Dendritic cell treated with granulocyte-macrophage colony-stimulating factor and Interleukin-4, amounts not matched to agents 40 ng/mL and 50 ng/mL, for 4 days (primary cell): ENCODE measurements around the gene BBS2.

ENCODE experiments used
- H3K27ac Mint-ChIP-seq: one replicate; pipeline ENCODE4 v1.8.0; 2022; ENCODE audit warnings: mild to moderate bottlenecking, mixed read lengths
- H3K27me3 Mint-ChIP-seq: one replicate; pipeline ENCODE4 v1.8.0; 2022; ENCODE audit warnings: mild to moderate bottlenecking, mixed read lengths
- H3K36me3 Mint-ChIP-seq: one replicate; pipeline ENCODE4 v1.8.0; 2022; ENCODE audit warnings: low read depth, mixed read lengths
- H3K4me1 Mint-ChIP-seq: one replicate; pipeline ENCODE4 v1.8.0; 2022; ENCODE audit warnings: low read depth, mixed read lengths
- H3K4me3 Mint-ChIP-seq: one replicate; pipeline ENCODE4 v1.8.0; 2022; ENCODE audit warnings: mild to moderate bottlenecking, moderate library complexity, mixed read lengths
- H3K9me3 Mint-ChIP-seq: one replicate; pipeline ENCODE4 v1.8.0; 2022; ENCODE audit warnings: mixed read lengths
- intact Hi-C: fragments of 100-400 bp; cut with micrococcal nuclease; formaldehyde crosslinking; loops from one replicate; pipeline ENCODE4 v1.15.0; 2022

The BBS2 gene

DNA sequence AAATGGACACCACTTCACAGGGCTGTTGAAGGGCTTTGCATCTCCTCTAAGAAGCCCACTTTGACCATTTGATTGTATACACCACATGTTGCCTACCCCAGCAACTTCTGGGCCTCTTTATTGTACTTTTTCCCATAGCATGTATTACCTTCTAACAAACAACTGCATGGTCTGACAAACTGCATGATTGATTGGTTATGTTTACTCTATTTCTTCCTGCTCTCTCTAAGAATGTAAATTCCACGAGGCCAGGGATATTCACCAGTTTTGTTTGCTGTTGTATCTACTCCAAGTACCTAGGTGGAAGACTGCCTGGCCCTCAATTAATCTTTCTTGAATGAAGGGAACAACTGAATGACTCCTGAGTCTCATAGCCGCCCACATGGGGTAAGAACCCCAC lies 22.2 kb upstream of the BBS2 start:
- Mint-ChIP-seq H3K4me1 (peaks cover 19% of the 10 kb centered on the region), H3K4me3 (no peak overlapping the region), H3K36me3 (no peaks in the 10 kb centered on the region), H3K27me3 (peaks cover 22% of the 10 kb centered on the region), H3K27ac (no peak overlapping the region), H3K9me3 (no peaks in the 10 kb centered on the region)
- intact Hi-C loops, result no loop called here

DNA sequence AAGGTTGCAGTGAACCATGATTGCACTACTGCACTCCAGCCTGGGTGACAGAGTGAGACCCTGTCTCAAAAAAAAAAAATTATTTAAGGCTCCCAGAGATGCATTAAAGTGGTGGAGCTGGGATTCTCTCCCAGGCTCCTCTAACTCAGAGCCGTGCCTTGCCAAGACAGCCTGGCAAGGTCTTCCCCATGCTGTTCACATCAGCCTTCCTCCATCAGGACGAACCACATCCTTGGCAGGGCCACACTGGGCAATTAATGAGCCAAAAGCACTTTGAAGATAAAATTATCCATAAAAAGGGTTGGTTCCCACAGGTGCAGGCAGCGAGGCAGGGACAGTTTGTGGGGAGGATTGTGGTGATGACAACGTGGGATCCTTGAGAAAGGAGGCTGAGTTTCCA lies 19.8 kb upstream of the BBS2 start:
- H3K9me3 Mint-ChIP-seq, result no peaks in the 10 kb centered on the region
- H3K4me3 Mint-ChIP-seq, result no peak overlapping the region
- H3K27me3 Mint-ChIP-seq, result peaks cover 18% of the 10 kb centered on the region
- intact Hi-C loops, result no loop called here
- H3K4me1 Mint-ChIP-seq, result peaks cover 19% of the 10 kb centered on the region
- H3K27ac Mint-ChIP-seq, result no peak overlapping the region
- no peaks in the 10 kb centered on the region for H3K36me3 Mint-ChIP-seq

DNA sequence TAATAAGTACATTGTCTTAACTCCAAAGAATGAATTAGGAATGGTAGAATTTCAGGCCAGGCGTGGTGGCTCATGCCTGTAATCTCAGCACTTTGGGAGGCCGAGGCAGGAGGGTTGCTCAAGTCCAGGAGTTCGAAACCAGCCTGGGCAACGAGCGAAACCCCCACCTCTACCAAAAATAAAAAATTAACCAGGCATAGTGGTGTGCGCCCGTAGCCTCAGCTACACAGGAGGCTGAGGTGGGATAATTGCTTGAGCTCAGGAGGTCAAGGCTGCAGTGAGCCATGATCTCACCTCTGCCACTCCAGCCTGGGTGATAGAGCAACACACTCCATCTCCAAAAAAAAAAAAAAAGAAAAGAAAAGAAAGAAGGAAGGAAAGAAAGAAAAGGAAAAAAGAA lies 18.5 kb upstream of the BBS2 start:
- Mint-ChIP-seq H3K36me3 (no peaks in the 10 kb centered on the region), H3K27ac (no peak overlapping the region), H3K9me3 (no peaks in the 10 kb centered on the region), H3K27me3 (peaks cover 21% of the 10 kb centered on the region), H3K4me1 (peaks cover 19% of the 10 kb centered on the region), H3K4me3 (no peak overlapping the region)
- intact Hi-C loops, result no loop called here

DNA sequence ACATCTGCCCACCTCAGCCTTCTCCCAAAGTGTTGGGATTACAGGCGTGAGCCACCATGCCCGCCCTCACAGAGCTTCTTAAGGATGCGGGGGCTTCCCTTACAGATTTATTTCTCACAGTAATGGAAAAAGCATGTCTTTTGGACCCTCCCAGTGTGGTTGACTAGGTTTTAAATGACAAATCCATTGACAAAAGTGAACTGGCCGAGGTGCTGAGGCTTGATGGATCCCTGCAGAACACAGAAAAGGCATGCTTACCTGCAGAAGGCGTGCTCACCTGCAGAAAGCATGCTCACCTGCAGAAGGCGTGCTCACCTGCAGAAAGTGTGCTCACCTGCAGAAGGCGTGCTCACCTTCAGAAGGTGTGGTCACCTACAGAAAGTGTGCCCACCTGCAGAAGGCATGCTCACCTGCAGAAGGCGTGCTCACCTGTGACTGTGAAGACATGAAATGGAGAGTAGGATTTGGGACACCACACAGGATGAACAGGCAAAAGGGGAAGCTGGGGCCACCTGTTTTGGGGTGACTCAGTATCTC lies 15.1 kb upstream of the BBS2 start:
- no peaks in the 10 kb centered on the region for H3K9me3 Mint-ChIP-seq
- no peak overlapping the region for H3K27ac Mint-ChIP-seq
- H3K36me3 Mint-ChIP-seq, result no peaks in the 10 kb centered on the region
- intact Hi-C loops, result no loop called here
- peaks cover 3% of the 10 kb centered on the region for H3K4me1 Mint-ChIP-seq
- H3K4me3 Mint-ChIP-seq, result no peak overlapping the region
- peaks cover 17% of the 10 kb centered on the region for H3K27me3 Mint-ChIP-seq

DNA sequence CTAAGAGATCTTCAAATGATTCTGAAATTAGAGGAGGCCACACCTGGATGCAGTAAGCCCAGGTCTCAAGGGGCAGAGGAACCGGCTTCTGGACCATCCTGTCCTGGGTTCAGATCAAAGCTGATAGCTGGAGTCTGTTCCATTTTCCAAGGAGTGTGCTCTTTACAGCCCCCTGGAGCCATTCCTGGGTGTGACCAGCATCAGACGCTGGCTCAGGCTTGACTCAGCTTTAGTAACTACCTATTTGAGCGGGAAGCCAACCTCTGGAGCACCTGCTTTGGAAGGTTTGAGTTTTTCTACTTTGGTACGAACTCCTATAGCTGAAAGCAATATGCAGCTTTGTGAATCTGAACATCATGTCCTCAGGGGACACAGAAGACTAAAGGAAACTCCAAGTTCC lies 12.9 kb upstream of the BBS2 start:
- no peak overlapping the region for H3K4me3 Mint-ChIP-seq
- H3K27me3 Mint-ChIP-seq, result peaks cover 15% of the 10 kb centered on the region
- no peaks in the 10 kb centered on the region for H3K4me1 Mint-ChIP-seq
- intact Hi-C loops, result no loop called here
- H3K36me3 Mint-ChIP-seq, result no peaks in the 10 kb centered on the region
- H3K27ac Mint-ChIP-seq, result no peak overlapping the region
- H3K9me3 Mint-ChIP-seq, result no peaks in the 10 kb centered on the region

DNA sequence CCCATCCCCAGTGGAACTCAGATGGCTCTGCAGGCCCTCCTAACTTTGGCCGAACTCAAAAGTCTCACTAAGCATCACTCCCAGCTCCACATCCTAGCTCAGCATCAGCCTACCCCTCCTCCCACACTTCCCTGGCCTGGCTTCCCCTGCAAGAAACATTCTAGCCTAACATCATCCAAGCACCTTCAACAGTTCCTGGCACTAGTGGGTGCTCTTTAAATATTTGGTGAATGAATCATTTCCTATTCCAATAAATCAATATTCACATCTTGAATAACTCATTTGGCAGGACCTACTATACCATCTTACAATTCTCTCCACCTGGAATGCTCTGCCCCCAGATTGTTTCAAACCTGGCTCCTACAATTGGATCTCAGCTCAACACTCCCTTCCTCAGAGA lies 11.0 kb upstream of the BBS2 start:
- intact Hi-C loops, result no loop called here
- Mint-ChIP-seq H3K4me3 (no peak overlapping the region), H3K27me3 (peaks cover 19% of the 10 kb centered on the region), H3K27ac (no peak overlapping the region), H3K36me3 (no peaks in the 10 kb centered on the region), H3K9me3 (no peaks in the 10 kb centered on the region), H3K4me1 (no peaks in the 10 kb centered on the region)

DNA sequence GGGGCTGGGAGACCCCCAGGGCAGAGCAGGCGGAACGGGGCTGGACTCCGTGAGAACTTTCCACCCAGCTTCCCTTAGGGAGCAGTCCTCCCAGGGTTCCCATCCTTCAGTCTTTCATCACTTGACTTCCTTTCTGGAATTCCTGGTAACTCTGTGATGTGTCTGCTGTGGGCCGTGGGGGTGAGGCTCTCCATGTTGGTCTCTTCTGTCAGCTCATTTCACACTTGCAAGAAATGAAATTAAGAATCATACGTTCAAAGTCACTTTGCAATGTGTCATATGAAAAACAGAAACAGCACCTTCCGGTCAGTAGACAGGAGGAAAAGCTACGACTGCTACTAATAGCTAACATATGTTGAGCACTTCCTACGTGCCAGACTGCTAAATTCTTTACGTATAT lies 5.4 kb upstream of the BBS2 start:
- Mint-ChIP-seq H3K27ac (no peak overlapping the region), H3K9me3 (no peaks in the 10 kb centered on the region)

DNA sequence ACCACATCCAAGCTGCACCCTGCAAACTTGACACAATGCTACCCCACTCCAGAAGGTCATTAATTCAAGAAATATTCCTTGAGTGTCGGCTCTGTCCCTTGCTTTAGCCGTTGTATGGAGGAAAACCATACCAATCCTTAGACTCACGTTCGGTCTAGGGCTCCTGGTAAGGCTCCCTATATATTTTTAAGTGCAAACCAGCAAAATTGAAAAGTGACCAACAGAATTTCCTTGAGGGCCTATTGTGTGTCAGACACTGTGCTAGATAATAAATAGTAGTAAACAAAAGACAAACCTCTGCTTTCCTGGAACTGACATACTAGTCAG lies 390 bp upstream of the BBS2 start:
- Mint-ChIP-seq H3K9me3 (no peaks in the 10 kb centered on the region), H3K27ac (peak overlapping the region; percentile 84), H3K4me1 (peaks cover 16% of the 10 kb centered on the region), H3K36me3 (peaks cover 6% of the 10 kb centered on the region), H3K4me3 (peak overlapping the region; percentile 86), H3K27me3 (peaks cover 2% of the 10 kb centered on the region)
- intact Hi-C loops, result no loop called here

More for the DNA sequence above, 5.4 kb upstream of the BBS2 start:
- intact Hi-C loops, result no loop called here
- H3K4me1 Mint-ChIP-seq, result peaks cover 6% of the 10 kb centered on the region
- no peak overlapping the region for H3K4me3 Mint-ChIP-seq
- H3K36me3 Mint-ChIP-seq, result no peaks in the 10 kb centered on the region
- peaks cover 12% of the 10 kb centered on the region for H3K27me3 Mint-ChIP-seq

DNA sequence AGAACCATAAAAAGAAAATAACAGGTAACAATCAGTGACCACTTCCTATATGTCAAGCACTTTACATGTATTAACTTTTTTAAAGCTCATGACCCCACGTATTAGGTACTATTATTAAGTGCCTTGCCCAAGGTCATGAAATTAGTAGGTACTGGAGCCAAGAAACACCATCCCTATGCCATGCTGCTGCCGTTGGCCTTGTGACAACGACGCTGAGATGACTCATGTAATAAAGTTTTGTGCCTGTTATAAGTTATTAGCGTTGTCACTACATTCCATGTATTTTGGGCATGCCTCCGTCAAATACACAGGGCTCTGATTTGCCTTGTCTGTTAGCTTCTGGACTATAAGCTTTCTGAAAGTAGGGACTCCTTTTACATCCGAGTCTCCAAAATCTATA lies 1.4 kb downstream of the BBS2 start:
- Mint-ChIP-seq H3K9me3 (no peaks in the 10 kb centered on the region), H3K27ac (no peak overlapping the region)

DNA sequence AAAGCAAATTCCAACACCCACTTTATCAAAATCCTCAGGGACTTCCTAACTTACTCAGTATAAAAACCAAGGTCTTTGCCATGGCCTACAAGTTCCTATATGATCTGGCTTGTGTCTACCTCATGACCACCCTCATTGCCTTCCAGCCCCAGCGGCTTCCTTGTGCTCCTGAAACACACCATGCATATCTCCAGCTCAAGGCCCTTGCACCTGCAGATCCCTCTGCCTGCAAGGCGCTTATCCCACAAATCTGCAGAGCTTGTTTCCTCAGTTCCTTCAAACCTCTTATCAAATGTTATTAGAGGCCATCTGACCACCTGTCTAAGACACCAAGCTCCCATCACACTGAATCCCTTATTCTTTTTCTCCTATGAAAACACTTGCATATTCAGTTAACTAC lies 2.6 kb downstream of the BBS2 start:
- Mint-ChIP-seq H3K9me3 (no peaks in the 10 kb centered on the region), H3K36me3 (peaks cover 6% of the 10 kb centered on the region), H3K4me1 (peaks cover 28% of the 10 kb centered on the region), H3K27me3 (peaks cover 2% of the 10 kb centered on the region), H3K27ac (no peak overlapping the region), H3K4me3 (no peak overlapping the region)
- intact Hi-C loops, result no loop called here

More for the DNA sequence above, 1.4 kb downstream of the BBS2 start:
- Mint-ChIP-seq H3K4me3 (no peak overlapping the region), H3K27me3 (peaks cover 2% of the 10 kb centered on the region), H3K36me3 (peaks cover 6% of the 10 kb centered on the region), H3K4me1 (peaks cover 20% of the 10 kb centered on the region)
- intact Hi-C loops, result no loop called here

DNA sequence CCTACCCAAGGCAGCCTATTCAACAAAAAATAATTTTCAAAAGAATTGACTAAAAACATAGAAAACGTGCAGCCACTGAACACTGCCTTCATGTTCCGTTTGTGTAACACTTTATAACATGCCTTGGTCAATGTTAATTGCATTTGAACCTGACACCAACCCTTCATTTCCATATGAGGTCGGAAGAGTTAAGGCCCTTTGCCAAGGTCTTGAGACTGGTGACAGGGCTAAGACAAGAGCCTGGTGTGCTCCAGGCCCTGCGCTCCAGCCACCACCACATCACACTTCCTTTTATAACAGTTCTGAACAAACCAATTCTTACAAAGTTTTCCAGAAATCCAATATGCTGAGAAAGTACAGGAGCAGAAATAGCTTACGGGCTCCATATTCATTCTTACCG lies 4.2 kb downstream of the BBS2 start:
- peaks cover 26% of the 10 kb centered on the region for H3K4me1 Mint-ChIP-seq
- peaks cover under 1% of the 10 kb centered on the region for H3K27me3 Mint-ChIP-seq
- intact Hi-C loops, result no loop called here
- H3K36me3 Mint-ChIP-seq, result peaks cover 10% of the 10 kb centered on the region
- H3K9me3 Mint-ChIP-seq, result no peaks in the 10 kb centered on the region
- H3K27ac Mint-ChIP-seq, result no peak overlapping the region
- no peak overlapping the region for H3K4me3 Mint-ChIP-seq

DNA sequence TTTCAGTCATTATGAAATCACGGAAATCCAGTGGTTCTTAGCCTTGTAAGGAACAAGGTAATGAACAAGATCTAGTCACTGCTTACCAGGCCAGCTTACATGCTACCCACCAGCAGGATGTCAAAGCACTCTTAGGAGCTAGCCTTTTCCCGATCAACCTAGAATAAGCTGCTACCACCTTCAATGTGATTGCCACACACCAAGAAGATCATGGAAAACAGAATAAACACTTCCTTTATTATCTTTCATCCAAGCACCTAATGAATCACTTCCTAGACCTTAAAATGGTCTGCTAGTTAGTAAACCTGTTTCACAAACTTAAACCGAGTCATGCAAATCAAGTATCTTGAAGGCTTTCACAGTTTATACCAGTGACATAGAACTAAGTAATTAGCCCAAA lies 5.0 kb downstream of the BBS2 start:
- H3K36me3 Mint-ChIP-seq, result peaks cover 16% of the 10 kb centered on the region
- no peak overlapping the region for H3K4me3 Mint-ChIP-seq
- H3K4me1 Mint-ChIP-seq, result peaks cover 18% of the 10 kb centered on the region
- no peaks in the 10 kb centered on the region for H3K9me3 Mint-ChIP-seq
- no peaks in the 10 kb centered on the region for H3K27me3 Mint-ChIP-seq
- H3K27ac Mint-ChIP-seq, result no peak overlapping the region
- intact Hi-C loops, result loop anchor here (1.0 to 5.0 kb wide), 2 partner anchors 85 to 187 kb away; no protein-coding TSS in a partner anchor

DNA sequence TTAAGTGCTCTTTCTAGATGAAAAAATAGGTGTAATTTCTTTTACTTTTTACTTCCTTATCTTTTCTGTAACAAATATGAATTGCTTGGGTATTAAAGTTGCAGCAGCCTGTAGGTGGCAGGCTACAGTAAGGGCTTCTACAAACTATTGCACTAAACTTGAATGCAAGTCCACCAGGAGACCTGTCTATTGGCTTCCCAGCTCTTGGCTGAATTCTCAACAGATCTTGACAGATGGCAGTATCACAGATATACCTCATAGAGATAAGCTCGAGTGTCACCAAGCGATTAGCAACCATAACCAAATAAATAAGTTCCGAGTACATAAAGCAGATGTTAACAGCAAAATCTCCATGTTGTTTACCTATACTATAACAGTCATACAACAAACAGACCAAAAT lies 5.9 kb downstream of the BBS2 start:
- Mint-ChIP-seq H3K4me3 (no peak overlapping the region), H3K4me1 (peaks cover 13% of the 10 kb centered on the region), H3K9me3 (no peaks in the 10 kb centered on the region), H3K27ac (no peak overlapping the region), H3K27me3 (no peaks in the 10 kb centered on the region), H3K36me3 (peaks cover 19% of the 10 kb centered on the region)
- intact Hi-C loops, result loop anchor here (1.0 to 5.0 kb wide), 2 partner anchors 86 to 188 kb away; no protein-coding TSS in a partner anchor

DNA sequence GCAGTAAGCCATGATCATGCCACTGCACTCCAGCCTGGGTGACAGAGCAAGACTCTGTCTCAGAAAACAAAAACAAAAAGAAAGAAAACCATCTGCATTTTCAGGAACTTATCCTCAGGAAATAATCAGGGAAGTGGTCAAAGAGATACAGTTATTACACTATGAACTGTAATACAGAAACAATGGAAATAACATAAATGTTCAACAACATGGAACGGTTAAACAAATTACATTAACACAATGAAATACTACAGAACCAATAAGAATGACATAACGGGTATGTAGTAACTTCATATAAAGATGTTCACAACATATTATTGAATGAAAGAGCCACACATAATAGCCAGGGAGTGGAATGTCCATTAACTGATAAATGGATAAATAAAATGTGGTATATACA lies 6.7 kb downstream of the BBS2 start:
- Mint-ChIP-seq H3K36me3 (peaks cover 27% of the 10 kb centered on the region), H3K27ac (peak overlapping the region; percentile 52), H3K27me3 (no peaks in the 10 kb centered on the region), H3K9me3 (no peaks in the 10 kb centered on the region), H3K4me1 (peaks cover 11% of the 10 kb centered on the region), H3K4me3 (no peak overlapping the region)
- intact Hi-C loops, result loop anchor here (5.0 kb wide), 1 partner anchor 189 kb away; no protein-coding TSS in a partner anchor

DNA sequence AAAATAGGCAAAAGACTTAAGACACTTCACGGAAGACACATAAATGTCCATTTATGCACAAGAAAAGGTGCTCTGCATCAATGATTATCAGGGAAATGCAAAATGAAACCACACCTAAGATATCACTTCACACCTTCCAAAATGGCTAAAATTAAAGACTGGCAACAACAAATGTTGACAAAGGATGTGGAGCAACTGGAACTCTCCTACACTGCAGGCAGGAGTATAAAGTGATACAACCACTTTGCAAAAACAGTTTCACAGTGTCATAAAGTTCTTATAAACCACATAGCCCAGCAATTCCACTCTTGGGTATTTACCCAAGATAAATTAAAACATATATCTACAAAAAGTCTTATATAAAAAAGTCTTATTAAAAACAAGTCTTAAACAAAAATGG lies 7.8 kb downstream of the BBS2 start:
- intact Hi-C loops, result loop anchor here (5.0 kb wide), 1 partner anchor 190 kb away; no protein-coding TSS in a partner anchor
- H3K27me3 Mint-ChIP-seq, result no peaks in the 10 kb centered on the region
- peaks cover 11% of the 10 kb centered on the region for H3K4me1 Mint-ChIP-seq
- no peaks in the 10 kb centered on the region for H3K9me3 Mint-ChIP-seq
- no peak overlapping the region for H3K4me3 Mint-ChIP-seq
- H3K36me3 Mint-ChIP-seq, result peaks cover 38% of the 10 kb centered on the region
- no peak overlapping the region for H3K27ac Mint-ChIP-seq
